Measurements from ENCODE around the gene TBC1D14.

DNA sequence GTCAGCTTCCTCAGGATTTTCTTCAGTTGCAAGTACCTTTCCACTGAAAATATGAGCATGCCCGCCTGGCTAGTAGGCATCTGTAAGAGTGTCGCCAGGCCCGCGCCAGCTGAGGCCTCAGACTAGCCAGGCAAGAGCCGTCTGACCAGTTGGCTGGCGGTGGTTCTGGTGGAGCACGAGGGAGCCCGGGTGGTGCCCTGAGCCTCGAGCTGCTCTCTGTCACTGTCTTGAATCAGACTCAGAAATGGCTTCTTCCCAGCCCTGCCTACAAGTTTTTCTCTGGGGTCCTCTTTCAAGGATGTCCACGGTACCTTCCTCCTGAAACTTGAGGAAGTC, 146.3 kb downstream of the TBC1D14 start:
- TF ChIP-seq POLR2AphosphoS5 (IDR thresholded peaks at IDR 0.05; ENCODE audit: low read depth, low read length): no peak
- TF ChIP-seq, protein P1, sequence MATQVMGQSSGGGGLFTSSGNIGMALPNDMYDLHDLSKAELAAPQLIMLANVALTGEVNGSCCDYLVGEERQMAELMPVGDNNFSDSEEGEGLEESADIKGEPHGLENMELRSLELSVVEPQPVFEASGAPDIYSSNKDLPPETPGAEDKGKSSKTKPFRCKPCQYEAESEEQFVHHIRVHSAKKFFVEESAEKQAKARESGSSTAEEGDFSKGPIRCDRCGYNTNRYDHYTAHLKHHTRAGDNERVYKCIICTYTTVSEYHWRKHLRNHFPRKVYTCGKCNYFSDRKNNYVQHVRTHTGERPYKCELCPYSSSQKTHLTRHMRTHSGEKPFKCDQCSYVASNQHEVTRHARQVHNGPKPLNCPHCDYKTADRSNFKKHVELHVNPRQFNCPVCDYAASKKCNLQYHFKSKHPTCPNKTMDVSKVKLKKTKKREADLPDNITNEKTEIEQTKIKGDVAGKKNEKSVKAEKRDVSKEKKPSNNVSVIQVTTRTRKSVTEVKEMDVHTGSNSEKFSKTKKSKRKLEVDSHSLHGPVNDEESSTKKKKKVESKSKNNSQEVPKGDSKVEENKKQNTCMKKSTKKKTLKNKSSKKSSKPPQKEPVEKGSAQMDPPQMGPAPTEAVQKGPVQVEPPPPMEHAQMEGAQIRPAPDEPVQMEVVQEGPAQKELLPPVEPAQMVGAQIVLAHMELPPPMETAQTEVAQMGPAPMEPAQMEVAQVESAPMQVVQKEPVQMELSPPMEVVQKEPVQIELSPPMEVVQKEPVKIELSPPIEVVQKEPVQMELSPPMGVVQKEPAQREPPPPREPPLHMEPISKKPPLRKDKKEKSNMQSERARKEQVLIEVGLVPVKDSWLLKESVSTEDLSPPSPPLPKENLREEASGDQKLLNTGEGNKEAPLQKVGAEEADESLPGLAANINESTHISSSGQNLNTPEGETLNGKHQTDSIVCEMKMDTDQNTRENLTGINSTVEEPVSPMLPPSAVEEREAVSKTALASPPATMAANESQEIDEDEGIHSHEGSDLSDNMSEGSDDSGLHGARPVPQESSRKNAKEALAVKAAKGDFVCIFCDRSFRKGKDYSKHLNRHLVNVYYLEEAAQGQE (IDR thresholded peaks at IDR 0.05; ENCODE audit: insufficient read depth in 1 of 2, low read depth in 2 of 2, low read length in 2 of 2): no peak

All from PFSK-1 (cell line).